H1 (cell line): ENCODE results near the gene LCN9. TPM values are rescaled to one million over a fixed set of nuclear protein-coding genes. Genes with fewer than 3 reads are reported as not detected.
A peak's percentile ranks its signal among the peaks of the same experiment; 100 is the strongest.

Experiments used
- CTCF ChIA-PET: fragments of 300-600 bp; sonication (Branson Sonifier 250); formaldehyde crosslinking; loops from one replicate; lab custom pipeline; 2021; ENCODE audit not compliant: partially characterized antibody; lab: Charles Lee
- POLR2A ChIA-PET: fragments of 300-600 bp; sonication (Branson Sonifier 250); formaldehyde crosslinking; loops from one replicate; lab custom pipeline; 2021; ENCODE audit warnings: inconsistent platforms; ENCODE audit not compliant: partially characterized antibody; lab: Charles Lee
- DNase-seq, 2 experiments: peaks; one replicate each; pipeline versions ENCODE4 v3.0.0 to v3.0.0-alpha.2; 2010 to 2022; ENCODE audit warnings: low spot score in 2 of 2, low read depth in 1 of 2, mixed read lengths in 1 of 2
- FAIRE-seq: peaks from 2 replicates; lab custom pipeline; 2011; peaks lifted over from hg19 to GRCh38; lab: Jason Lieb, UNC
- H2AFZ ChIP-seq: 2 replicates; pipeline ENCODE4 v1.8.1; 2012; ENCODE audit warnings: low read length, inconsistent platforms
- H2AK5ac ChIP-seq: 2 replicates; pipeline ENCODE4 v1.6.1; 2013; ENCODE audit warnings: low read depth, low read length
- H2BK120ac ChIP-seq: replicated peaks from 2 replicates; pipeline ENCODE3; 2013; ENCODE audit warnings: low read depth, low read length, inconsistent platforms
- H2BK12ac ChIP-seq: 2 replicates; pipeline ENCODE4 v1.6.1; 2013; ENCODE audit warnings: low read depth, low read length
- H2BK15ac ChIP-seq: 2 replicates; pipeline ENCODE4 v1.6.1; 2013; ENCODE audit warnings: low read length
- H2BK20ac ChIP-seq: 2 replicates; pipeline ENCODE4 v1.6.1; 2013; ENCODE audit warnings: low read length
- H2BK5ac ChIP-seq: 2 replicates; pipeline ENCODE4 v1.6.1; 2013; ENCODE audit warnings: low read depth, low read length
- H3K14ac ChIP-seq: 2 replicates; pipeline ENCODE4 v1.6.1; 2013; ENCODE audit warnings: inconsistent platforms; ENCODE audit not compliant: insufficient read length
- H3K18ac ChIP-seq: 2 replicates; pipeline ENCODE4 v1.6.1; 2013; ENCODE audit warnings: low read length; ENCODE audit errors: extremely low read depth
- H3K23ac ChIP-seq: 2 replicates; pipeline ENCODE4 v1.6.1; 2013; ENCODE audit warnings: inconsistent platforms; ENCODE audit not compliant: insufficient read length
- H3K23me2 ChIP-seq: 2 replicates; pipeline ENCODE4 v1.6.1; 2013; ENCODE audit warnings: low read depth, low read length
- H3K27ac ChIP-seq: 2 replicates; pipeline ENCODE4 v1.6.1; 2011; ENCODE audit warnings: low read depth, low read length, inconsistent platforms
- H3K27me3 ChIP-seq, 4 experiments: replicated peaks in 1 of 4; 1 replicate in 1 of 4; 2 replicates in 3 of 4; pipeline versions ENCODE4 v1.6.1 to v1.8.1; 2011 to 2013; ENCODE audit warnings: low read length in 3 of 4, mild to moderate bottlenecking in 3 of 4, inconsistent platforms in 2 of 4, mixed read lengths in 2 of 4, moderate library complexity in 1 of 4; ENCODE audit not compliant: control insufficient read depth in 3 of 4, insufficient read depth in 3 of 4; ENCODE audit errors: extremely low read depth in 1 of 4
- H3K36me3 ChIP-seq, 4 experiments: 2 replicates each; pipeline versions ENCODE4 v1.6.1 to v1.8.1; 2011 to 2013; ENCODE audit warnings: mild to moderate bottlenecking in 4 of 4, low read length in 3 of 4, moderate library complexity in 2 of 4, control low read depth in 1 of 4, inconsistent platforms in 1 of 4; ENCODE audit not compliant: insufficient read depth in 4 of 4, control insufficient read depth in 2 of 4
- H3K4ac ChIP-seq: replicated peaks from 2 replicates; pipeline ENCODE3; 2013; ENCODE audit warnings: low read length, low read depth, mixed read lengths, inconsistent platforms; ENCODE audit not compliant: insufficient read length
- H3K4me1 ChIP-seq, 4 experiments: replicated peaks in 1 of 4; 1 replicate in 1 of 4; 2 replicates in 3 of 4; pipeline versions ENCODE4 v1.6.1 to v1.8.1; 2011 to 2013; ENCODE audit warnings: low read length in 3 of 4, inconsistent platforms in 2 of 4, mixed read lengths in 1 of 4; ENCODE audit not compliant: insufficient read depth in 4 of 4, control insufficient read depth in 3 of 4
- H3K4me2 ChIP-seq, 2 experiments: 2 replicates each; pipeline versions ENCODE4 v1.6.1 to v1.8.1; 2011 to 2013; ENCODE audit warnings: low read depth in 2 of 2, low read length in 2 of 2, control low read depth in 1 of 2, inconsistent platforms in 1 of 2, mild to moderate bottlenecking in 1 of 2; ENCODE audit not compliant: insufficient read depth in 1 of 2
- H3K4me3 ChIP-seq, 4 experiments: fragments of 200-600, 300-600 bp in 1 of 4; sonication (generic), shearing (Covaris generic), sonication (Bioruptor Twin) in 1 of 4; 2 replicates each; pipeline versions ENCODE4 v1.5.1 to v1.8.1; 2011 to 2016; ENCODE audit warnings: low read length in 4 of 4, low read depth in 3 of 4, control low read depth in 2 of 4, inconsistent platforms in 2 of 4, mild to moderate bottlenecking in 2 of 4, mixed read lengths in 1 of 4, moderate library complexity in 1 of 4; ENCODE audit not compliant: insufficient read depth in 2 of 4; ENCODE audit errors: extremely low read depth in 1 of 4
- H3K56ac ChIP-seq: replicated peaks from 2 replicates; pipeline ENCODE3; 2013; ENCODE audit warnings: low read depth, mild to moderate bottlenecking, mixed read lengths, low read length, inconsistent platforms; ENCODE audit not compliant: insufficient read length
- H3K79me1 ChIP-seq: 2 replicates; pipeline ENCODE4 v1.6.1; 2013; ENCODE audit warnings: low read depth, low read length, control low read depth
- H3K79me2 ChIP-seq, 2 experiments: 2 replicates each; pipeline versions ENCODE4 v1.6.1 to v1.8.1; 2012 to 2013; ENCODE audit warnings: low read length in 2 of 2, mild to moderate bottlenecking in 2 of 2, inconsistent platforms in 1 of 2; ENCODE audit not compliant: insufficient read depth in 2 of 2, control insufficient read depth in 1 of 2
- H3K9ac ChIP-seq, 4 experiments: replicated peaks in 1 of 4; 1 replicate in 1 of 4; 2 replicates in 3 of 4; pipeline versions ENCODE4 v1.6.1 to v1.8.1; 2011 to 2013; ENCODE audit warnings: low read depth in 3 of 4, low read length in 3 of 4, control low read depth in 2 of 4, mild to moderate bottlenecking in 2 of 4, moderate library complexity in 2 of 4, inconsistent platforms in 1 of 4; ENCODE audit errors: extremely low read depth in 1 of 4
- H3K9me3 ChIP-seq, 2 experiments: 2 replicates each; pipeline versions ENCODE4 v1.6.1 to v1.8.1; 2012 to 2013; ENCODE audit warnings: mild to moderate bottlenecking in 2 of 2, moderate library complexity in 2 of 2, control low read depth in 1 of 2, inconsistent platforms in 1 of 2, low read depth in 1 of 2, low read length in 1 of 2, mixed read lengths in 1 of 2; ENCODE audit not compliant: insufficient read depth in 2 of 2
- H4K20me1 ChIP-seq, 2 experiments: replicated peaks in 1 of 2; 2 replicates each; pipeline versions ENCODE3 to v1.8.1; 2011 to 2013; ENCODE audit warnings: inconsistent platforms in 2 of 2, low read length in 2 of 2, mild to moderate bottlenecking in 1 of 2; ENCODE audit not compliant: insufficient read depth in 2 of 2, control insufficient read depth in 1 of 2
- H4K5ac ChIP-seq: 2 replicates; pipeline ENCODE4 v1.6.1; 2013; ENCODE audit warnings: low read length, low read depth, mixed read lengths, inconsistent platforms; ENCODE audit not compliant: insufficient read length
- H4K8ac ChIP-seq: 2 replicates; pipeline ENCODE4 v1.8.0; 2013; ENCODE audit warnings: mild to moderate bottlenecking, moderate library complexity, low read length, inconsistent platforms; ENCODE audit not compliant: insufficient read depth; ENCODE audit errors: extremely low read depth
- H4K91ac ChIP-seq: replicated peaks from 2 replicates; pipeline ENCODE3; 2013; ENCODE audit warnings: low read length, mixed read lengths, inconsistent platforms; ENCODE audit not compliant: insufficient read length
- RNF2 ChIP-seq: fragments of 200-900, 300-1000 bp; sonication (generic); IDR thresholded peaks from 2 replicates; pipeline ENCODE4 v1.7.1; 2016; ENCODE audit warnings: borderline replicate concordance, low read depth, mild to moderate bottlenecking, antibody characterized with exemption, low read length; ENCODE audit not compliant: poor library complexity, severe bottlenecking; ENCODE audit errors: missing control alignments
- TAF1 ChIP-seq: IDR thresholded peaks from 2 replicates; pipeline ENCODE4 v1.6.1; 2011; ENCODE audit warnings: mild to moderate bottlenecking, low read depth, low read length
- TEAD4 ChIP-seq: IDR thresholded peaks from 2 replicates; pipeline ENCODE4 v1.6.1; 2012; ENCODE audit warnings: low read depth, low read length, inconsistent platforms, mixed read lengths
- WGBS, 2 experiments: shearing (Covaris generic) in 1 of 2; methylation state at CpG; one replicate each; pipeline versions ENCODE4 v1.1.6 to v1.1.7; 2013 to 2015; ENCODE audit warnings: low lambda C conversion rate in 2 of 2, mixed read lengths in 2 of 2, inconsistent platforms in 1 of 2, low coverage in 1 of 2, missing lambda C conversion rate in 1 of 2; ENCODE audit not compliant: insufficient replicate concordance in 2 of 2, insufficient coverage in 1 of 2, insufficient read length in 1 of 2; ENCODE audit errors: extremely low coverage in 1 of 2, missing lambda C conversion rate in 1 of 2; 5-methylcytosine and 5-hydroxymethylcytosine counted together
- polyA plus RNA-seq, 7 experiments: library from polyadenylated mRNA; depleted of rRNA in 3 of 7; stranded (reverse) in 5 of 7; unstranded in 2 of 7; fragments of >200 nt in 5 of 7; fragments of 200-250 nt in 2 of 7; gene quantifications; 1 replicate in 5 of 7; 2 replicates in 1 of 7; 4 replicates in 1 of 7; pipeline versions ENCODE4 v1.2.1 to v1.2.3, GENCODE V29; 2011 to 2013; ENCODE audit warnings: missing spikeins in 2 of 7, mixed read lengths in 2 of 7
- total RNA-seq: library from RNA; stranded (reverse); fragmentation: NEBNext Ultra II Directional; extraction: Animal tissue kit (Norgen Biotek cat#: 25700); gene quantifications from 2 replicates; pipeline ENCODE4 v1.2.1, GENCODE V29; 2021

LCN9 gene
- total and polyA plus RNA-seq, 2 of the 8 experiments (the other 6 are each of a cell fraction or from before 2014, with no cell fraction given) = 2.3 to 3.1 TPM

DNA sequence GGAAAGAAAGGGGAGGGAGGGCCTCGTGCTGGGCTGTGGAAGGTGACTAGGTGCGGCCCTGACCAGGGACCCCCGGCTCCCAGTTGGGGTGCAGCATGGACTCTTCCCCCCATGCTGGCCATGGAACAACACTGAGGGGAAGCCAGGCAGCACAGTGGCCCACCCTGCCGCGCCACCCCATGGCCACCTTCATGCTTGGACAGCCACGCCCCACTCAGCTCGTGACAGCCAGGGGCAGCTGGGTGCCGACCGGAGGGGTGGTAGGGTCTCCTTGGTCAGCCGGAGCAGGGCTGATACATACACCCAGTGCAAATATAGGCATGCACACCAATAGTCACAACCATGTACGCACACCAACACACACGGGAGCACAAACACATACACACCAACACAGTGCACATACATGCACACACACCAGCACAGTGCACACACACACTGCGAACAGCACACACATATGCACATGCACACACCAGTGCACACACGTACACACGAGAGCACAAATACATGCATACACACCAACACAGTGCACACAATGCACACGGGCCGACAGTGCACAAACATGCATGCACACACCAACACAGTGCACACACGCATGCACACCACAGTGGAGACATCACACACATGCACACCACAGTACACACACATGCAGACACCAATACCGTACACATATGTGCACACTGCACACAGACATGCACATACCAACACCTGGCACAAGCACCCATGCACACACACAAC lies 27.9 kb downstream of the LCN9 start:
- no peaks in the 10 kb centered on the region for H3K79me2 ChIP-seq
- H3K4ac ChIP-seq = peak overlapping the region; percentile 98
- H3K27me3 ChIP-seq = no peaks in the 10 kb centered on the region; a peak in 1 of 7 replicates
- peaks cover 0 to 7% of the 10 kb centered on the region in 2 experiments for H4K20me1 ChIP-seq
- no peak overlapping the region for H2AFZ ChIP-seq
- CTCF ChIA-PET = interaction anchor here (5.8 to 6.6 kb wide), 2 partner anchors 19 to 86 kb away, joined by 31 to 32 read pairs; no protein-coding TSS in a partner anchor
- peak overlapping the region; percentile 94; the same call in 1 of the 2 replicates for H2BK12ac ChIP-seq
- H3K27ac ChIP-seq = no peak overlapping the region
- peaks cover 0 to 5% (median 0%) of the 10 kb centered on the region in 4 experiments; a peak in 2 of 7 replicates for H3K4me1 ChIP-seq
- H3K23me2 ChIP-seq = no peaks in the 10 kb centered on the region
- no peak overlapping the region for H3K4me3 ChIP-seq
- H3K9ac ChIP-seq = no peak overlapping the region
- 86% methylated on average over 18 of the region's 19 CpGs; no CpG with 5 or more reads in 1 of the 2 experiments for WGBS, 2 experiments
- peak overlapping the region; percentile 96 for H2BK15ac ChIP-seq
- no peak overlapping the region for H3K14ac ChIP-seq
- H4K5ac ChIP-seq = no peak overlapping the region
- no peaks in the 10 kb centered on the region for H3K9me3 ChIP-seq
- peak overlapping the region; percentile 47 for H2BK120ac ChIP-seq
- peak overlapping the region; percentile 88 for H2AK5ac ChIP-seq
- H4K91ac ChIP-seq = peak overlapping the region; percentile 81
- no peak overlapping the region for H4K8ac ChIP-seq
- FAIRE-seq = no peak
- H3K36me3 ChIP-seq = no peaks in the 10 kb centered on the region
- H3K4me2 ChIP-seq = no peak overlapping the region
- H3K18ac ChIP-seq = no peak overlapping the region
- no peak overlapping the region for H3K56ac ChIP-seq
- POLR2A ChIA-PET = no interaction called here
- no peak overlapping the region for H2BK20ac ChIP-seq
- H3K23ac ChIP-seq = peak overlapping the region; percentile 60
- no peak for DNase-seq
- H3K79me1 ChIP-seq = no peaks in the 10 kb centered on the region
- H2BK5ac ChIP-seq = peak overlapping the region; percentile 9; the same call in 1 of the 2 replicates
- TF ChIP-seq RNF2 = no peak
- TF ChIP-seq TEAD4 = no peak
- TF ChIP-seq TAF1 = no peak
